H1 (cell line): ENCODE data around the gene STK33. TPM values are rescaled to one million over a fixed set of nuclear protein-coding genes. Genes with fewer than 3 reads are reported as not detected.

Experiments used
- CTCF ChIA-PET: fragments of 300-600 bp; sonication (Branson Sonifier 250); formaldehyde crosslinking; loops from one replicate; lab custom pipeline; 2021; ENCODE audit not compliant: partially characterized antibody; lab: Charles Lee
- POLR2A ChIA-PET: fragments of 300-600 bp; sonication (Branson Sonifier 250); formaldehyde crosslinking; loops from one replicate; lab custom pipeline; 2021; ENCODE audit warnings: inconsistent platforms; ENCODE audit not compliant: partially characterized antibody; lab: Charles Lee
- DNase-seq, 2 experiments: peaks; one replicate each; pipeline versions ENCODE4 v3.0.0 to v3.0.0-alpha.2; 2010 to 2022; ENCODE audit warnings: low spot score in 2 of 2, low read depth in 1 of 2, mixed read lengths in 1 of 2
- FAIRE-seq: peaks from 2 replicates; lab custom pipeline; 2011; peaks lifted over from hg19 to GRCh38; lab: Jason Lieb, UNC
- H2AFZ ChIP-seq: 2 replicates; pipeline ENCODE4 v1.8.1; 2012; ENCODE audit warnings: low read length, inconsistent platforms
- H2AK5ac ChIP-seq: 2 replicates; pipeline ENCODE4 v1.6.1; 2013; ENCODE audit warnings: low read depth, low read length
- H2BK120ac ChIP-seq: replicated peaks from 2 replicates; pipeline ENCODE3; 2013; ENCODE audit warnings: low read depth, low read length, inconsistent platforms
- H2BK12ac ChIP-seq: 2 replicates; pipeline ENCODE4 v1.6.1; 2013; ENCODE audit warnings: low read depth, low read length
- H2BK15ac ChIP-seq: 2 replicates; pipeline ENCODE4 v1.6.1; 2013; ENCODE audit warnings: low read length
- H2BK20ac ChIP-seq: 2 replicates; pipeline ENCODE4 v1.6.1; 2013; ENCODE audit warnings: low read length
- H2BK5ac ChIP-seq: 2 replicates; pipeline ENCODE4 v1.6.1; 2013; ENCODE audit warnings: low read depth, low read length
- H3K14ac ChIP-seq: 2 replicates; pipeline ENCODE4 v1.6.1; 2013; ENCODE audit warnings: inconsistent platforms; ENCODE audit not compliant: insufficient read length
- H3K18ac ChIP-seq: 2 replicates; pipeline ENCODE4 v1.6.1; 2013; ENCODE audit warnings: low read length; ENCODE audit errors: extremely low read depth
- H3K23ac ChIP-seq: 2 replicates; pipeline ENCODE4 v1.6.1; 2013; ENCODE audit warnings: inconsistent platforms; ENCODE audit not compliant: insufficient read length
- H3K23me2 ChIP-seq: 2 replicates; pipeline ENCODE4 v1.6.1; 2013; ENCODE audit warnings: low read depth, low read length
- H3K27ac ChIP-seq: 2 replicates; pipeline ENCODE4 v1.6.1; 2011; ENCODE audit warnings: low read depth, low read length, inconsistent platforms
- H3K27me3 ChIP-seq, 4 experiments: replicated peaks in 1 of 4; 1 replicate in 1 of 4; 2 replicates in 3 of 4; pipeline versions ENCODE4 v1.6.1 to v1.8.1; 2011 to 2013; ENCODE audit warnings: low read length in 3 of 4, mild to moderate bottlenecking in 3 of 4, inconsistent platforms in 2 of 4, mixed read lengths in 2 of 4, moderate library complexity in 1 of 4; ENCODE audit not compliant: control insufficient read depth in 3 of 4, insufficient read depth in 3 of 4; ENCODE audit errors: extremely low read depth in 1 of 4
- H3K36me3 ChIP-seq, 4 experiments: 2 replicates each; pipeline versions ENCODE4 v1.6.1 to v1.8.1; 2011 to 2013; ENCODE audit warnings: mild to moderate bottlenecking in 4 of 4, low read length in 3 of 4, moderate library complexity in 2 of 4, control low read depth in 1 of 4, inconsistent platforms in 1 of 4; ENCODE audit not compliant: insufficient read depth in 4 of 4, control insufficient read depth in 2 of 4
- H3K4ac ChIP-seq: replicated peaks from 2 replicates; pipeline ENCODE3; 2013; ENCODE audit warnings: low read length, low read depth, mixed read lengths, inconsistent platforms; ENCODE audit not compliant: insufficient read length
- H3K4me1 ChIP-seq, 4 experiments: replicated peaks in 1 of 4; 1 replicate in 1 of 4; 2 replicates in 3 of 4; pipeline versions ENCODE4 v1.6.1 to v1.8.1; 2011 to 2013; ENCODE audit warnings: low read length in 3 of 4, inconsistent platforms in 2 of 4, mixed read lengths in 1 of 4; ENCODE audit not compliant: insufficient read depth in 4 of 4, control insufficient read depth in 3 of 4
- H3K4me2 ChIP-seq, 2 experiments: 2 replicates each; pipeline versions ENCODE4 v1.6.1 to v1.8.1; 2011 to 2013; ENCODE audit warnings: low read depth in 2 of 2, low read length in 2 of 2, control low read depth in 1 of 2, inconsistent platforms in 1 of 2, mild to moderate bottlenecking in 1 of 2; ENCODE audit not compliant: insufficient read depth in 1 of 2
- H3K4me3 ChIP-seq, 4 experiments: fragments of 200-600, 300-600 bp in 1 of 4; sonication (generic), shearing (Covaris generic), sonication (Bioruptor Twin) in 1 of 4; 2 replicates each; pipeline versions ENCODE4 v1.5.1 to v1.8.1; 2011 to 2016; ENCODE audit warnings: low read length in 4 of 4, low read depth in 3 of 4, control low read depth in 2 of 4, inconsistent platforms in 2 of 4, mild to moderate bottlenecking in 2 of 4, mixed read lengths in 1 of 4, moderate library complexity in 1 of 4; ENCODE audit not compliant: insufficient read depth in 2 of 4; ENCODE audit errors: extremely low read depth in 1 of 4
- H3K56ac ChIP-seq: replicated peaks from 2 replicates; pipeline ENCODE3; 2013; ENCODE audit warnings: low read depth, mild to moderate bottlenecking, mixed read lengths, low read length, inconsistent platforms; ENCODE audit not compliant: insufficient read length
- H3K79me1 ChIP-seq: 2 replicates; pipeline ENCODE4 v1.6.1; 2013; ENCODE audit warnings: low read depth, low read length, control low read depth
- H3K79me2 ChIP-seq, 2 experiments: 2 replicates each; pipeline versions ENCODE4 v1.6.1 to v1.8.1; 2012 to 2013; ENCODE audit warnings: low read length in 2 of 2, mild to moderate bottlenecking in 2 of 2, inconsistent platforms in 1 of 2; ENCODE audit not compliant: insufficient read depth in 2 of 2, control insufficient read depth in 1 of 2
- H3K9ac ChIP-seq, 4 experiments: replicated peaks in 1 of 4; 1 replicate in 1 of 4; 2 replicates in 3 of 4; pipeline versions ENCODE4 v1.6.1 to v1.8.1; 2011 to 2013; ENCODE audit warnings: low read depth in 3 of 4, low read length in 3 of 4, control low read depth in 2 of 4, mild to moderate bottlenecking in 2 of 4, moderate library complexity in 2 of 4, inconsistent platforms in 1 of 4; ENCODE audit errors: extremely low read depth in 1 of 4
- H3K9me3 ChIP-seq, 2 experiments: 2 replicates each; pipeline versions ENCODE4 v1.6.1 to v1.8.1; 2012 to 2013; ENCODE audit warnings: mild to moderate bottlenecking in 2 of 2, moderate library complexity in 2 of 2, control low read depth in 1 of 2, inconsistent platforms in 1 of 2, low read depth in 1 of 2, low read length in 1 of 2, mixed read lengths in 1 of 2; ENCODE audit not compliant: insufficient read depth in 2 of 2
- H4K20me1 ChIP-seq, 2 experiments: replicated peaks in 1 of 2; 2 replicates each; pipeline versions ENCODE3 to v1.8.1; 2011 to 2013; ENCODE audit warnings: inconsistent platforms in 2 of 2, low read length in 2 of 2, mild to moderate bottlenecking in 1 of 2; ENCODE audit not compliant: insufficient read depth in 2 of 2, control insufficient read depth in 1 of 2
- H4K5ac ChIP-seq: 2 replicates; pipeline ENCODE4 v1.6.1; 2013; ENCODE audit warnings: low read length, low read depth, mixed read lengths, inconsistent platforms; ENCODE audit not compliant: insufficient read length
- H4K8ac ChIP-seq: 2 replicates; pipeline ENCODE4 v1.8.0; 2013; ENCODE audit warnings: mild to moderate bottlenecking, moderate library complexity, low read length, inconsistent platforms; ENCODE audit not compliant: insufficient read depth; ENCODE audit errors: extremely low read depth
- H4K91ac ChIP-seq: replicated peaks from 2 replicates; pipeline ENCODE3; 2013; ENCODE audit warnings: low read length, mixed read lengths, inconsistent platforms; ENCODE audit not compliant: insufficient read length
- CREB1 ChIP-seq: IDR thresholded peaks from 2 replicates; pipeline ENCODE4 v1.6.1; 2012; ENCODE audit warnings: inconsistent platforms
- RFX5 ChIP-seq: IDR thresholded peaks from 2 replicates; pipeline ENCODE4 v1.6.1; 2011; ENCODE audit warnings: low read depth, low read length, improper control_type of control experiment, borderline replicate concordance
- WGBS, 2 experiments: shearing (Covaris generic) in 1 of 2; methylation state at CpG; one replicate each; pipeline versions ENCODE4 v1.1.6 to v1.1.7; 2013 to 2015; ENCODE audit warnings: low lambda C conversion rate in 2 of 2, mixed read lengths in 2 of 2, inconsistent platforms in 1 of 2, low coverage in 1 of 2, missing lambda C conversion rate in 1 of 2; ENCODE audit not compliant: insufficient replicate concordance in 2 of 2, insufficient coverage in 1 of 2, insufficient read length in 1 of 2; ENCODE audit errors: extremely low coverage in 1 of 2, missing lambda C conversion rate in 1 of 2; 5-methylcytosine and 5-hydroxymethylcytosine counted together
- polyA plus RNA-seq, 7 experiments: library from polyadenylated mRNA; depleted of rRNA in 3 of 7; stranded (reverse) in 5 of 7; unstranded in 2 of 7; fragments of >200 nt in 5 of 7; fragments of 200-250 nt in 2 of 7; gene quantifications; 1 replicate in 5 of 7; 2 replicates in 1 of 7; 4 replicates in 1 of 7; pipeline versions ENCODE4 v1.2.1 to v1.2.3, GENCODE V29; 2011 to 2013; ENCODE audit warnings: missing spikeins in 2 of 7, mixed read lengths in 2 of 7
- total RNA-seq: library from RNA; stranded (reverse); fragmentation: NEBNext Ultra II Directional; extraction: Animal tissue kit (Norgen Biotek cat#: 25700); gene quantifications from 2 replicates; pipeline ENCODE4 v1.2.1, GENCODE V29; 2021

The STK33 gene
- total and polyA plus RNA-seq, 2 of the 8 experiments (the other 6 are each of a cell fraction or from before 2014, with no cell fraction given), result 8.8 to 25.1 TPM

GRCh38 chr11:8584511-8584910 lies 9.5 kb downstream of the STK33 start:
- peaks cover 0 to 8% of the 10 kb centered on the region in 2 experiments; a peak in 1 of 4 replicates for H3K79me2 ChIP-seq
- H3K23ac ChIP-seq, result no peak overlapping the region
- no peak overlapping the region for H3K27ac ChIP-seq
- no peaks in the 10 kb centered on the region for H3K4me1 ChIP-seq
- H4K91ac ChIP-seq, result no peak overlapping the region
- no peak overlapping the region for H2AFZ ChIP-seq
- no peak overlapping the region for H4K5ac ChIP-seq
- 90% methylated on average over 2 of the region's 2 CpGs; no CpG with 5 or more reads in 1 of the 2 experiments for WGBS, 2 experiments
- no peaks in the 10 kb centered on the region for H3K23me2 ChIP-seq
- no peak overlapping the region for H3K9ac ChIP-seq
- H2BK120ac ChIP-seq, result no peak overlapping the region
- H3K4ac ChIP-seq, result no peak overlapping the region
- no peak for DNase-seq
- H3K9me3 ChIP-seq, result no peaks in the 10 kb centered on the region
- no peak overlapping the region for H2BK20ac ChIP-seq
- H3K14ac ChIP-seq, result no peak overlapping the region
- H2BK12ac ChIP-seq, result no peak overlapping the region
- no peak overlapping the region for H3K4me3 ChIP-seq
- POLR2A ChIA-PET, result interaction anchor here (0.6 to 1.8 kb wide), 4 partner anchors 10 to 270 kb away, joined by 3 to 7 read pairs (median 4); partner anchors contain the start of gene STK33
- no peak overlapping the region for H2BK5ac ChIP-seq
- H3K56ac ChIP-seq, result no peak overlapping the region
- H3K27me3 ChIP-seq, result no peaks in the 10 kb centered on the region
- H4K8ac ChIP-seq, result no peak overlapping the region
- no peak overlapping the region for H2BK15ac ChIP-seq
- H4K20me1 ChIP-seq, result no peaks in the 10 kb centered on the region
- peaks cover 2% of the 10 kb centered on the region; the same call in 1 of the 2 replicates for H3K79me1 ChIP-seq
- FAIRE-seq, result no peak
- no peak overlapping the region for H2AK5ac ChIP-seq
- no peak for TF ChIP-seq CREB1
- TF ChIP-seq RFX5, result 0 out of 2 replicates have a peak, but pooled peaks have one; percentile 47
- no peaks in the 10 kb centered on the region for H3K36me3 ChIP-seq
- CTCF ChIA-PET, result interaction anchor here (1.4 to 2.3 kb wide), 3 partner anchors 17 to 55 kb away, joined by 4 to 7 read pairs (median 7); no protein-coding TSS in a partner anchor
- no peak overlapping the region for H3K4me2 ChIP-seq
- H3K18ac ChIP-seq, result no peak overlapping the region
